ENCODE measurements around the gene MINAR1.
A peak's percentile ranks its signal among the peaks of the same experiment; 100 is the strongest.

Gene MINAR1

GRCh38 chr15:79430901-79431635 lies 1.1 kb upstream of the MINAR1 start:
- DNase-seq: peak in 2 of 56 donors; percentile 8 to 12

GRCh38 chr15:79432345-79433275 lies 474 bp downstream of the MINAR1 start:
- DNase-seq: peak in 1 of 56 donors; percentile 12

- DNase-seq: no peak
Measured at GRCh38 chr15:79433276-79433990, 1.3 kb downstream of the MINAR1 start.

- DNase-seq: no peak
Measured at GRCh38 chr15:79434361-79434760, 2.2 kb downstream of the MINAR1 start.

GRCh38 chr15:79436037-79436780 lies 4.1 kb downstream of the MINAR1 start:
- no peak for DNase-seq

- DNase-seq: peak in 1 of 56 donors; percentile 17
Measured at GRCh38 chr15:79437275-79438000, 5.3 kb downstream of the MINAR1 start.

GRCh38 chr15:79439236-79439635 lies 7.1 kb downstream of the MINAR1 start:
- no peak for DNase-seq

- DNase-seq: no peak
Measured at GRCh38 chr15:79440355-79440908, 8.3 kb downstream of the MINAR1 start.

GRCh38 chr15:79442911-79443310 lies 10.8 kb downstream of the MINAR1 start:
- DNase-seq: no peak

- DNase-seq: no peak
Measured at GRCh38 chr15:79447060-79447459, 14.9 kb downstream of the MINAR1 start.

GRCh38 chr15:79450648-79451047 lies 18.5 kb downstream of the MINAR1 start:
- DNase-seq: no peak

- no peak for DNase-seq
Measured at GRCh38 chr15:79451361-79451999, 19.3 kb downstream of the MINAR1 start.

GRCh38 chr15:79452244-79453051 lies 20.3 kb downstream of the MINAR1 start:
- DNase-seq: no peak

- no peak for DNase-seq
Measured at GRCh38 chr15:79453446-79453845, 21.3 kb downstream of the MINAR1 start.

- no peak for DNase-seq
Measured at GRCh38 chr15:79454063-79454462, 21.9 kb downstream of the MINAR1 start.

- no peak for DNase-seq
Measured at GRCh38 chr15:79455361-79455760, 23.2 kb downstream of the MINAR1 start.

GRCh38 chr15:79455943-79456342 lies 23.8 kb downstream of the MINAR1 start:
- no peak for DNase-seq

- DNase-seq: no peak
Measured at GRCh38 chr15:79458491-79458890, 26.4 kb downstream of the MINAR1 start.

GRCh38 chr15:79459666-79460065 lies 27.5 kb downstream of the MINAR1 start:
- DNase-seq: no peak
